Measurements from ENCODE around the gene C15orf62. TPM values are rescaled to one million over a fixed set of nuclear protein-coding genes. Genes with fewer than 3 reads are reported as not detected.

Gene C15orf62
- total RNA-seq, 4 donors from 2014 or later = 0.13 to 0.79 (median 0.22) TPM; not detected in 1

GRCh38 chr15:40772014-40772413, 2.2 kb downstream of the C15orf62 start:
- Histone ChIP-seq H3K27ac (no peak overlapping the region), H3K9me3 (no peaks in the 10 kb centered on the region), H3K4me3 (replicated peaks in 1 of 3) (no peak overlapping the region), H3K36me3 (peaks cover 34 to 41% of the 10 kb centered on the region in 2 donors), H3K4me1 (peaks cover 0 to 23% of the 10 kb centered on the region in 2 donors), H3K27me3 (no peaks in the 10 kb centered on the region)
- WGBS, 2 donors = 74 to 93% methylated on average over 7 to 13 of the region's 13 CpGs
- no peak for DNase-seq
- intact Hi-C loops (cut with DNase I) = loop anchor here (10.0 kb wide), 1 partner anchor 207 kb away; the partner anchor contains the start of genes CCDC32 and RPUSD2
- TF ChIP-seq, protein P1, sequence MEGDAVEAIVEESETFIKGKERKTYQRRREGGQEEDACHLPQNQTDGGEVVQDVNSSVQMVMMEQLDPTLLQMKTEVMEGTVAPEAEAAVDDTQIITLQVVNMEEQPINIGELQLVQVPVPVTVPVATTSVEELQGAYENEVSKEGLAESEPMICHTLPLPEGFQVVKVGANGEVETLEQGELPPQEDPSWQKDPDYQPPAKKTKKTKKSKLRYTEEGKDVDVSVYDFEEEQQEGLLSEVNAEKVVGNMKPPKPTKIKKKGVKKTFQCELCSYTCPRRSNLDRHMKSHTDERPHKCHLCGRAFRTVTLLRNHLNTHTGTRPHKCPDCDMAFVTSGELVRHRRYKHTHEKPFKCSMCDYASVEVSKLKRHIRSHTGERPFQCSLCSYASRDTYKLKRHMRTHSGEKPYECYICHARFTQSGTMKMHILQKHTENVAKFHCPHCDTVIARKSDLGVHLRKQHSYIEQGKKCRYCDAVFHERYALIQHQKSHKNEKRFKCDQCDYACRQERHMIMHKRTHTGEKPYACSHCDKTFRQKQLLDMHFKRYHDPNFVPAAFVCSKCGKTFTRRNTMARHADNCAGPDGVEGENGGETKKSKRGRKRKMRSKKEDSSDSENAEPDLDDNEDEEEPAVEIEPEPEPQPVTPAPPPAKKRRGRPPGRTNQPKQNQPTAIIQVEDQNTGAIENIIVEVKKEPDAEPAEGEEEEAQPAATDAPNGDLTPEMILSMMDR (IDR thresholded peaks at IDR 0.05) = no peak
- TF ChIP-seq POLR2A (IDR thresholded peaks at IDR 0.05) = no peak

GRCh38 chr15:40773496-40773895, 3.7 kb downstream of the C15orf62 start:
- Histone ChIP-seq H3K27me3 (no peaks in the 10 kb centered on the region), H3K27ac (no peak overlapping the region), H3K4me1 (peaks cover 0 to 20% of the 10 kb centered on the region in 2 donors), H3K36me3 (peaks cover 42 to 45% of the 10 kb centered on the region in 2 donors), H3K4me3 (replicated peaks in 1 of 3) (no peak overlapping the region), H3K9me3 (no peaks in the 10 kb centered on the region)
- no peak for DNase-seq
- 91 to 96% methylated on average over 5 to 8 of the region's 8 CpGs for WGBS, 2 donors
- intact Hi-C loops (cut with DNase I) = loop anchor here (10.0 kb wide), 1 partner anchor 209 kb away; the partner anchor contains the start of genes CCDC32 and RPUSD2
- TF ChIP-seq POLR2A (IDR thresholded peaks at IDR 0.05) = no peak
- TF ChIP-seq, protein P1 (IDR thresholded peaks at IDR 0.05) = no peak

DNA sequence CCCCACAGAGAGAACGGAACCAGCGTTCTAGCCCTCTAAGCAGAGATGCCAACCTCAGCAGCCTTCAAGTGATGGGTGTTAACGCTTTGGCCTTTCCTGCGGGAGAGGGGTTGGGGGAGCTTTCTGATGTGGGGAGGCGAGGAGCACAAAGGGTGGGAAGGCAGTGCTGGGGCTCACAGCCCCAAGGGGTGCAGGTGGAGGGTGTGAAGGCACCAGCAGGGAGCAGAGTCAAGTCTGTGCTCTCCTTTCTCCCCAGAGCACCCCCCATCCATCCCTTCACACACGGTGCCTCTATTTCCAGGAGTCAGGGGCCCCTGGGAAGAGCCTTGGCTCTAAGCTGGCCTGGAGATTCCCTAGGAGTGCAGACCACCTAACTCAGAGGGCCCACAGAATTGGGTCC, 4.1 kb downstream of the C15orf62 start:
- Histone ChIP-seq H3K4me1 (peaks cover 0 to 16% of the 10 kb centered on the region in 2 donors), H3K27ac (no peak overlapping the region), H3K9me3 (no peaks in the 10 kb centered on the region), H3K4me3 (replicated peaks in 1 of 3) (no peak overlapping the region), H3K27me3 (no peaks in the 10 kb centered on the region), H3K36me3 (peaks cover 45 to 49% of the 10 kb centered on the region in 2 donors)
- intact Hi-C loops (cut with DNase I) = loop anchor here (10.0 kb wide), 1 partner anchor 209 kb away; the partner anchor contains the start of genes CCDC32 and RPUSD2
- no peak for DNase-seq
- TF ChIP-seq POLR2A (IDR thresholded peaks at IDR 0.05) = no peak
- TF ChIP-seq, protein P1 (IDR thresholded peaks at IDR 0.05) = no peak
- 98 to 100% methylated on average over 4 to 6 of the region's 6 CpGs for WGBS, 2 donors

GRCh38 chr15:40775007-40775406, 5.2 kb downstream of the C15orf62 start:
- Histone ChIP-seq H3K27ac (no peak overlapping the region), H3K9me3 (no peaks in the 10 kb centered on the region), H3K36me3 (peaks cover 46 to 53% of the 10 kb centered on the region in 2 donors), H3K4me3 (replicated peaks in 1 of 3) (no peak overlapping the region), H3K27me3 (no peaks in the 10 kb centered on the region), H3K4me1 (peaks cover 0 to 5% of the 10 kb centered on the region in 2 donors)
- intact Hi-C loops (cut with DNase I) = loop anchor here (10.0 kb wide), 1 partner anchor 210 kb away; the partner anchor contains the start of genes CCDC32 and RPUSD2
- 91 to 94% methylated on average over 10 of the region's 10 CpGs for WGBS, 2 donors
- DNase-seq = no peak
- no peak for TF ChIP-seq POLR2A (IDR thresholded peaks at IDR 0.05)
- TF ChIP-seq, protein P1 (IDR thresholded peaks at IDR 0.05) = no peak

DNA sequence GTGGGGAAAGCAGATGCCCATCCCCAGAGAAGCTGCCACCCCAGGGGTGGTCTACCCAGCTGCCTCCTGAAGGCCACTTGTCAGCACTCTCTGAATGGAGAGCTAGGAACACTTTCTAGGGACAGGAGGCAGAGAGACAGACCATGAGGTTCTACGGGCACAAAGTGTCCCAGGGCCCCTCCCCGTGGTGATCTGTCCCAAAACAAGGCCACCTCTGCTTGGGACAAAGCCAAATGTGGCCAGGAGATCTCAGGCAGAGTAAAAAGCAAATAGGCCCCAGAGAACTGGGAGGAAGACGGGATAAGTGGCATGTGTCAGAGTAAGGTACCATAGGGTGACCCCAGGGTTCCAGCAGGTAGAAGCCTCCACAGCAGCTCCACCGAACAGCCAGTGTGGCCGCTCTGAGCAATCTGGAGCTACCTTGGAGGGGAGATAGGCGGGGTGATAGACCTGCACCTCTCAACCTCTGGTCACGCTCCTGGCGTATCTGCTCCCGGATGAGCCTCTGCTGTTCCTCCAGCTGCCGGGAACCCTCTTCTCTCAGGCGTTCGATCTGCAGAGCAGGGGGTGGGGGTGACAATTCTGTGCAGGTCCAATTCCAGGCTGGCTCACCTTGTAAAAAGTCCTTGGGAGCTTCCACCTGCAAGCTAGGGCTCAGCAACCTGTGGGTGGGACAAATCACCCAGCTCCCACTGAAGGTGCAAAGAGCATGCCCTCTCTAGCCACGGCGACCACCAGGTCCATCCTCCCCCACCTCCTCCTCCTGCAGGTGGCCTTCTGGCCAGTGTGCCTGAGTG, 6.2 kb downstream of the C15orf62 start:
- H3K27me3 ChIP-seq = no peaks in the 10 kb centered on the region
- no peak overlapping the region for H3K27ac ChIP-seq
- H3K9me3 ChIP-seq = no peaks in the 10 kb centered on the region
- 97 to 98% methylated on average over 12 to 14 of the region's 14 CpGs for WGBS, 2 donors
- peaks cover 46 to 53% of the 10 kb centered on the region in 2 donors for H3K36me3 ChIP-seq
- intact Hi-C loops (cut with DNase I) = loop anchor here (10.0 kb wide), 1 partner anchor 211 kb away; the partner anchor contains the start of genes CCDC32 and RPUSD2
- DNase-seq = no peak
- TF ChIP-seq, protein P1 (IDR thresholded peaks at IDR 0.05) = no peak
- TF ChIP-seq POLR2A (IDR thresholded peaks at IDR 0.05) = no peak
- H3K4me1 ChIP-seq = no peaks in the 10 kb centered on the region
- H3K4me3 ChIP-seq (replicated peaks in 1 of 3) = no peak overlapping the region

Data from thyroid gland (tissue), 4 donors.